Nephron progenitor cell (in vitro differentiated cells): ENCODE data around the gene ARPC5.

ENCODE experiments used
- DNase-seq: peaks from one replicate; pipeline ENCODE4 v3.0.0; 2021
- H3K27ac Mint-ChIP-seq: 2 replicates; pipeline ENCODE4 v1.8.0; 2021; ENCODE audit warnings: mild to moderate bottlenecking, moderate library complexity, mixed read lengths
- H3K27me3 Mint-ChIP-seq: 2 replicates; pipeline ENCODE4 v1.8.0; 2021; ENCODE audit warnings: mild to moderate bottlenecking, low read depth, mixed read lengths; ENCODE audit not compliant: poor library complexity
- H3K36me3 Mint-ChIP-seq: 2 replicates; pipeline ENCODE4 v1.8.0; 2021; ENCODE audit warnings: low read depth, mixed read lengths
- H3K4me1 Mint-ChIP-seq: 2 replicates; pipeline ENCODE4 v1.8.0; 2021; ENCODE audit warnings: mixed read lengths
- H3K4me3 Mint-ChIP-seq: 2 replicates; pipeline ENCODE4 v1.8.0; 2021; ENCODE audit warnings: mild to moderate bottlenecking, moderate library complexity, mixed read lengths
- H3K9me3 Mint-ChIP-seq: 2 replicates; pipeline ENCODE4 v1.8.0; 2021; ENCODE audit warnings: mild to moderate bottlenecking, moderate library complexity, mixed read lengths
- TF ChIP-seq, protein P1 (sequence below): fragments of 200-600 bp; sonication (generic); IDR thresholded peaks from 2 replicates; pipeline ENCODE4 v1.5.0; 2021; ENCODE audit warnings: antibody characterized with exemption

ARPC5 gene

DNA sequence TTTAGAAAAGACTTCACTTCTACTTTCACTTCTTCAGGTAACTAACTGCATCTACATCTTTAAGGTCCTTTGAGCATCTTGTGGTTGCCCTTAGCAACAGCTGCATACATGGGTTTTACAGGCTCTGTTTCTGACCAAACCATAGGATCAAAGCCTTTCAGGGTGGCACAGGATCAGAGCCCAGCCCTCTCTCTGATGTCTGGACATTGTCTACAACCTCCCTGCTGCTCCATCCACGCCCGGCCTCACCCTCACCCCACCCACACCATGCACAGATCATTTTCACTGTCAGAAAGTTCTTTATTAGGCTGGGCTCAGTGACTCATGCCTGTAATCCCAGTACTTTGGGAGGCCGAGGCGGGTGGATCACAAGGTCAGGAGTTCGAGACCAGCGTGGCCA, 50.5 kb downstream of the ARPC5 start:
- H3K4me3 Mint-ChIP-seq: no peak overlapping the region
- H3K27ac Mint-ChIP-seq: no peak overlapping the region
- no peaks in the 10 kb centered on the region for H3K36me3 Mint-ChIP-seq
- DNase-seq: no peak
- H3K27me3 Mint-ChIP-seq: peaks cover 3% of the 10 kb centered on the region
- H3K4me1 Mint-ChIP-seq: peaks cover 18% of the 10 kb centered on the region
- no peaks in the 10 kb centered on the region for H3K9me3 Mint-ChIP-seq
- TF ChIP-seq, protein P1, sequence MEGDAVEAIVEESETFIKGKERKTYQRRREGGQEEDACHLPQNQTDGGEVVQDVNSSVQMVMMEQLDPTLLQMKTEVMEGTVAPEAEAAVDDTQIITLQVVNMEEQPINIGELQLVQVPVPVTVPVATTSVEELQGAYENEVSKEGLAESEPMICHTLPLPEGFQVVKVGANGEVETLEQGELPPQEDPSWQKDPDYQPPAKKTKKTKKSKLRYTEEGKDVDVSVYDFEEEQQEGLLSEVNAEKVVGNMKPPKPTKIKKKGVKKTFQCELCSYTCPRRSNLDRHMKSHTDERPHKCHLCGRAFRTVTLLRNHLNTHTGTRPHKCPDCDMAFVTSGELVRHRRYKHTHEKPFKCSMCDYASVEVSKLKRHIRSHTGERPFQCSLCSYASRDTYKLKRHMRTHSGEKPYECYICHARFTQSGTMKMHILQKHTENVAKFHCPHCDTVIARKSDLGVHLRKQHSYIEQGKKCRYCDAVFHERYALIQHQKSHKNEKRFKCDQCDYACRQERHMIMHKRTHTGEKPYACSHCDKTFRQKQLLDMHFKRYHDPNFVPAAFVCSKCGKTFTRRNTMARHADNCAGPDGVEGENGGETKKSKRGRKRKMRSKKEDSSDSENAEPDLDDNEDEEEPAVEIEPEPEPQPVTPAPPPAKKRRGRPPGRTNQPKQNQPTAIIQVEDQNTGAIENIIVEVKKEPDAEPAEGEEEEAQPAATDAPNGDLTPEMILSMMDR: no peak

DNA sequence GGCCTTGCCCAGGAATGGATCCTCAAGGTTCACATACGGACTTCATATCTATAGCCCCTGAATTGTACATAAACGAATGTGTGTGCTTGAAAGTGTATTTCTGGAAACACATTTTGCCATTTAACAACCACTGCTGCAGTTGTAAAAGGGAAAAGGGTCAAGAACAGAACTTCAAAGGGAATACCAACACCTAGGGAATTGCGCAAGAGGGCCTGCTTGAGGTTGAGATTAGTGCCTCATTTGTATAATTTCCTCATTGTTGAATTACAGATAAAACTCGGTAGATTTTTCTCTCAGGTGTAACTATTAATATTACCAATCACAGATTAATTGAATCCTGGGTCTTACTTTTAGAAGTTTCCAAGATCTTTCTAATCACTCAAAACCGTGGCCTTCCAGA, 51.4 kb downstream of the ARPC5 start:
- Mint-ChIP-seq H3K4me3 (no peak overlapping the region), H3K9me3 (no peaks in the 10 kb centered on the region), H3K27ac (no peak overlapping the region), H3K4me1 (peaks cover 22% of the 10 kb centered on the region), H3K27me3 (peaks cover 3% of the 10 kb centered on the region), H3K36me3 (no peaks in the 10 kb centered on the region)
- DNase-seq: no peak
- TF ChIP-seq, protein P1: no peak

GRCh38 chr1:183583466-183583865, 52.1 kb downstream of the ARPC5 start:
- no peak overlapping the region for H3K4me3 Mint-ChIP-seq

DNA sequence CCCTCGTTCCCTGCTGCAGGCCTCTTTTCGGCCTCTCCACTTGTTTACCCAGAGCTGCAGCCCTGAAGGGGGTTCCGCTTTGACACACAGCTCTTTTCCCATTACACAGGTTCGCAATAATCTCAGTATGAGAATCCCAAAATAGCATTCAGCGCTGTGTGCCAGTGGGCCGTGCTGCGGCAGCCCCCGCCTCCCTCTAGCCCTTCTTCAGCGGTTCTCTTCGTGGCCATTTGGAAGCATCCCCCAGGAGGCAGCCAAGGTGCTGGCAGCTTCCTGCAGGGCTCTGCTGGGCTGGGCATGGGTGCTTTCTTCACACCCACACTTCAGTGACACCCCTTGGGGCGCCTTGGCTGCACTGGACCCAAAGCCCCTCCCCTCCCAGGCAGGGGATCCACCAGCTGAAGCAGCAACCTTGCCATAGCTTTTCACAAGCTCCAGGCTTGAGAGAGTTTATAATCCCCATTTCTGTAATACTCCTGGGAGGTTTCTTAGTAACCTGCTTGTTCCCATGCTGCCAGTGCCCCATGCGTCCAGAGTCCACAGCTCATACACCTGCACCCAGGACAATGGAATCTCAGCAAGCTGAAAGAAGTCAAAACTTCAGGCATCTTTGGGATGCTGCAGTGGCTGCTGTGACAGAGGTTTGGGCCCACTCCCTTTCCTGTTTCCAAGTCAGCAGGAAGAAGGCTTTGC, 53.4 kb downstream of the ARPC5 start:
- TF ChIP-seq, protein P1: no peak
- Mint-ChIP-seq H3K9me3 (no peaks in the 10 kb centered on the region), H3K36me3 (no peaks in the 10 kb centered on the region), H3K27me3 (peaks cover 3% of the 10 kb centered on the region), H3K27ac (peak overlapping the region; percentile 80), H3K4me1 (peaks cover 22% of the 10 kb centered on the region), H3K4me3 (no peak overlapping the region)
- DNase-seq: no peak

More at GRCh38 chr1:183583466-183583865, 52.1 kb downstream of the ARPC5 start:
- Mint-ChIP-seq H3K27ac (no peak overlapping the region), H3K4me1 (peaks cover 22% of the 10 kb centered on the region), H3K9me3 (no peaks in the 10 kb centered on the region), H3K36me3 (no peaks in the 10 kb centered on the region), H3K27me3 (peaks cover 3% of the 10 kb centered on the region)
- DNase-seq: no peak
- TF ChIP-seq, protein P1: no peak

- TF ChIP-seq, protein P1: peak; percentile 16
- Mint-ChIP-seq H3K27me3 (peaks cover 6% of the 10 kb centered on the region), H3K27ac (peak overlapping the region; percentile 64), H3K36me3 (no peaks in the 10 kb centered on the region), H3K9me3 (no peaks in the 10 kb centered on the region), H3K4me3 (no peak overlapping the region), H3K4me1 (peaks cover 30% of the 10 kb centered on the region)
- peak; percentile 38 for DNase-seq
These were observed 55.3 kb downstream of the ARPC5 start for GRCh38 chr1:183580281-183580682.

- Mint-ChIP-seq H3K27ac (no peak overlapping the region), H3K4me3 (no peak overlapping the region), H3K9me3 (no peaks in the 10 kb centered on the region), H3K36me3 (no peaks in the 10 kb centered on the region), H3K4me1 (peaks cover 36% of the 10 kb centered on the region), H3K27me3 (peaks cover 3% of the 10 kb centered on the region)
- TF ChIP-seq, protein P1: no peak
- DNase-seq: no peak
These were observed 56.7 kb downstream of the ARPC5 start for GRCh38 chr1:183578856-183579255.
